Hematopoietic multipotent progenitor cell treated with erythropoietin and hydrocortisone succinate and interleukin-3 and kit ligand, for 4 days (in vitro differentiated cells): ENCODE results near the gene RASGRF2.
"Not testable (repeated sequence)": the region's sequence is repeated elsewhere in the genome, so short reads cannot be mapped to it uniquely, and the experiment has no call there.

Source experiments
- DNase-seq: peaks from one replicate; pipeline ENCODE4 v3.0.0-alpha.2; 2015

The RASGRF2 gene

GRCh38 chr5:80985600-80986228 lies 25.6 kb downstream of the RASGRF2 start:
- DNase-seq: no peak

DNA sequence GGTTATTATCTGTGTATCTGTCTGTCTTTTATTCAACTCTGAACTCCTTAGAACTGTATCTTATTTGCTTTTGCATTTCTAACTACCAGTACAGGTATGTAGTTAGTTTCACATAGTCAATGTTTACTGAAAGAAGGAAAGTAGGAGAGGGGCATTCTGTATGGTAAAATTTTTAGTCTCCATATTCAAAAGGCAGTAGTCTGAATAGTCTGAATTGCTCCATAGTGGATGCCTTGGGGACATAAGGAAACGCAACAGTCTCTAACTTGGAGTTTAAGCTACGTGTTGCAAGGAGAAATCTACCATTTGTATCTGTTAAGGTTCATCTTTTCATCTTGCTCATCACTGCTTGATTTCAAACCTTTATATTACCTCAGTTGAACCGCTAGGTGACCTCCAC lies 26.2 kb downstream of the RASGRF2 start:
- no peak for DNase-seq

DNA sequence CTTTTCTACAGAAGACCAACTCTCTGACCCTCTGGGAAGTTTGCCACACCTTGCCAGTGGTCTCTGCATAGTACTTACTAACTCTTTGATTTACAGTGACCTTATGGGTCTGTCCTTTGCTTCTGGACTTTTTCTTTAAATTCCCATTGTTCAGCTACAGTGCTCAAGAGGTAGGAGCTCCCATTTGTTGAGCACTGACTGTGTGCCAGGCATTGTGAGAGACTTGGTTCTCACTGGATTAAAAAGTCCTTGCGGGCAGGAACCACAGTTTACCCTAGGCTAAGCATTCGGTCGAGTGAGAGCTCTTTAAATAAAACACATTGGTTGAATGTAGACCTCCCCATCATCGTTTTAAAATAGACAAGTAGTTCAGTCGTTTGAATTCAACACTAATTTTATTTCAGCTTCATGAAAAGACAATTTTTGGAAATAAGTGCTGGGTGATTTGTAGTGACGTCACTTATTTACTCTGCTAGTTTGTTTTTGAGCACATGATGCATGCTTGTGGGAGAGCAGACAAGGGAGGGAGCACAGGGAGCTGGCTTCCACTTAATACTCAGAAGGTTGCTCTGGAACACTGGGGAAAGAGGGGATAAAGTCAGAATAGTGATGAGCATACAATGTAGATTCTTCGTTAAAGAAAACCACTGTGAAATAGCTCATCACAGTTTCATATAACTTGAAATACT lies 27.1 kb downstream of the RASGRF2 start:
- no peak for DNase-seq

DNA sequence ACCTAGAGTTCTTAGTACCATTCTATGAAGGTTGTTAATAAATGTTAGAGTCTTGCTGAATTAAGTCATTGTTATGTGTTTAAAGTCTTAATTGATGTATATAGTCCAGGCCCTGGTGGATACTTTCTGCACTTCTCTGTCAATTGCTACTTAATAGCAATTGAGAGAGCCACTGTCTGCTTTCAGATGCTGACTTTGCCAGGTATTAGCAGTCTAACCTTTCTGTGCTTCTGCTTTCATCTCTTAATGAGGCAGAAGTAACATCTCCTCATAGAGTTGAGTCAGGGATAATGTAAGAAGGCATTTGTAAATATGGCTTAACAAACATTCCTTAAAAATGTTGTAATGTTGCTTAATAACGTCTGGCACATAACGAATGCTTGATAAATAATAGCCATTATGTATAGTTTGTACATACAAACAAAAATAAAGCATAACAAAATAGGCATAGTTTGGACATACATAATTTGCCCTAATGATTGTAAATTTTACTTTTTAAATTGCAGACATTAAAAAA lies 28.3 kb downstream of the RASGRF2 start:
- DNase-seq: no peak

GRCh38 chr5:80989883-80990282 lies 29.7 kb downstream of the RASGRF2 start:
- DNase-seq: no peak

DNA sequence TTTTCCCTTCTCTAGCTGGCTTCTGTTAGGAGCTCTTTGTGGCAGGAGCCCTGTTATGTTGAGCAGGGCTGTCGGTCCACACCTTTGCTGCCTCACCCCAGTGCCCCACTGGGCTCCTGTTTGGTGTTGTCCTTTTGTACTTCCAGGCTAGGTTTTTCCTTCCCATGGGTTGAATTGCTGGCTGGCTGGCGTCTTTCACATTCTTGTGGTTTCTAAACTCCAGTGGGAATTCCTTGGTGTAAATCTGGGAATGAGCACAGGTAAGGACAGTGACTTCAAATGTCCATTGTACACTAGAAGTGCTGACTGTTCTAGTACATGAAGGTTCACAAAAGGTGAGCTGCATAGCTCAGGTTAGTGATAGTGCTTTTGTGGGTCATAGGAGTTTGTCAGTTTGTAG lies 30.4 kb downstream of the RASGRF2 start:
- DNase-seq: no peak

GRCh38 chr5:80990971-80991370 lies 30.8 kb downstream of the RASGRF2 start:
- DNase-seq: no peak

GRCh38 chr5:80995908-80996307 lies 35.7 kb downstream of the RASGRF2 start:
- no peak for DNase-seq

GRCh38 chr5:80998590-80998979 lies 38.4 kb downstream of the RASGRF2 start:
- DNase-seq: no peak

GRCh38 chr5:81003811-81004386 lies 43.7 kb downstream of the RASGRF2 start:
- DNase-seq: no peak

GRCh38 chr5:81005708-81006107 lies 45.5 kb downstream of the RASGRF2 start:
- DNase-seq: no peak

DNA sequence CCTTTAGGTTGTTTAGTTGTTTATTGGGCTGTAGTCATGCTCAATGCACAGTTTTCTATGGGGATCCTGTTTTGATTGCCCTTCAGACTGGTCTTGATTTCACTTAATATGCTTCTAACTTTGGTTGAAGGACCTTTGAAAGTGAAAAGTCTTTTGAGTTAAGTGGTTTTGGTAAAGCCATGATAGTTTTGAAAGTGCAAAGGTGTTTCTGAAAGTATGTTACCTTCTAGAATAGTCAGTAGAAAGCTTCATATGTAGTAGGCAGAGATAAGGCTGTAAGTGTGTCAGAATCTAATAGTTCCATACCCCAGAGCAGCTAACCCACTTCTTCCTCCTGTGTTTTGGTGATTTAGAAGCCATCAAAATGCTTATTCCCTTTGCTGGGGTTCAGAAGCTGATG lies 46.1 kb downstream of the RASGRF2 start:
- DNase-seq: no peak

- DNase-seq: peak; percentile 8
Measured at GRCh38 chr5:81006947-81007636, 46.9 kb downstream of the RASGRF2 start.

GRCh38 chr5:81007637-81008027 lies 47.5 kb downstream of the RASGRF2 start:
- DNase-seq: no peak

- no peak for DNase-seq
Measured at GRCh38 chr5:81010336-81011169, 50.4 kb downstream of the RASGRF2 start.

DNA sequence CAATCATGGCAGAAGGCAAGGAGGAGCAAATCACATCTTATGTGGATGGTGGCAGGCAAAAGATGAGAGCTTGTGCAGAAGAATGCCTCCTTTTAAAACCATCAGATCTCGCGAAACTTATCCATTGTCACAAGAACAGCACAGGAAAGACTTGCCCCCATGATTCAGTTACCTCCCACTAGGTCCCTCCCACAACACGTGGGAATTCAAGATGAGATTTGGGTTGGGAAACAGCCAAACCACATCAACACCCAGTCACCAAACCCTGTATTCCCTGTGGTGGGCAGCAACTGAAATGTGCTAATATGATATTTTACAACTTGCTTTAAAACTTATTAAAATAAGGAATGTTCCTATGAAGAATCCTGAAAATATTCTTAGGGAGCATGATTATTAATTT lies 54.2 kb downstream of the RASGRF2 start:
- peak; percentile 36 for DNase-seq

DNA sequence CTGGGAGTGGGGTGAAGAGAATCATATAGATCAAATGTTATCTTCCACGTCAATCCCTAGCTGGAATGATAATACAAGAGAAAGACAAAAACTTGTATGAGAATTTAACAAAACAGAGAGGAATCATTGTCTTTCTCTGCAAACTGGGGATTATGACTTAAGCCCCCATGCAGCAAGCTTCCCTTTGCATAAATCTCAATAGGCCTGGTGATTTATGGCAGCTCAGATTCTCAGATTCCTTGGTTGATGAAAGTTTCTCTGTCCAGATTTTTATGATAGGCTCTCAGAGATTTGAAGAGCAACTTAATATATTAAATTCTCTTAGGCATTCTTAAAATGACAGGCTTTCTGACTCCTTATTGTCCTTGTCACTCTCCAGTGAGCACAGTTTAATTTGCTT lies 56.0 kb downstream of the RASGRF2 start:
- DNase-seq: no peak

GRCh38 chr5:81017320-81017719 lies 57.2 kb downstream of the RASGRF2 start:
- no peak for DNase-seq

- not testable (repeated sequence) for DNase-seq
Measured at GRCh38 chr5:81018608-81019007, 58.4 kb downstream of the RASGRF2 start.

DNA sequence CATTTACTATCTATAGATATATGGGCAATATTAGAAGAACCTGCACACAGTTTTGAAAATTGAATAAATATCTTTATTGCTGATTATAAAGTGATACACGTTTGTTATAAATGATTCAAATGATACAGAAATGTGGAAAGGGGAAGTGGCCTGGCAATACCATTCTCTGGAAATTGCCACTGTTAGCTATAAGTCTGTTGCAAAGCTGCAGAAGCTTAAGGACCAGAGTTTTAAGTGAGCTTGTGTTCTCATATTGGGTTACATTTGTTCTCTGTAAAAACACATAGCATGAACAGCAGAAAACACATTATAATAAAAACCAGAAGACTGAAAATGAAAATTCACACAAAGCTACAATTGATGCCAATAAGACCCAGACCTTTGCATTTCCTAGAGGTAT lies 59.6 kb downstream of the RASGRF2 start:
- no peak for DNase-seq

GRCh38 chr5:81020478-81021167 lies 60.5 kb downstream of the RASGRF2 start:
- no peak for DNase-seq

DNA sequence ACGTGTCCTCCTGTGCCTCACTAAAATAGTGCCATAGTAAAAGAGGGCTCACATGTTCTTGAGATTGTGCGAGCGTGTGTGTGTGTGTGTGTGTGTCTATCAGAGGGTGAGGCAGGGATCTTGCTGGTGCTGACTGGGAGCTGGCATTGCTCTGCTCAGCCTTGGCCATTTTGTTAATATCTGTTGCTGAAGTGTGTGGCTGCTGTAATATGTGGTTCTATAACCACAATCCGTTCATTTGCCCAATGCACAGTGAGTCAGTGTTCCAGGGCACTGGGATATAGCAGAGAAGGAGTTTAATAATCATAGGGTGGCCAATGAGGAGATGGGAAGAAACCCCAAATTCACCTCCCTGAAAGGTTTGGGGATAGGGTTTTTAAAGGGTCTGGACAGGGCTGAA lies 61.3 kb downstream of the RASGRF2 start:
- DNase-seq: no peak
